HEK293 (cell line): ENCODE data around the gene CC2D1B.

Source experiments
- CTCF ChIA-PET: fragments of 350-600 bp; formaldehyde crosslinking; extraction: SDS; loops from one replicate; lab custom pipeline; 2021; ENCODE audit warnings: antibody characterized with exemption; lab: Yijun Ruan, JAX
- POLR2A ChIA-PET: fragments of 300-600 bp; formaldehyde crosslinking; extraction: SDS; loops from one replicate; lab custom pipeline; 2020; ENCODE audit warnings: antibody characterized with exemption, inconsistent platforms; lab: Yijun Ruan, JAX
- H3K27ac ChIP-seq: fragments of 200-500 bp; sonication (Bioruptor generic); 2 replicates; pipeline ENCODE4 v1.5.1; 2014; ENCODE audit warnings: low read depth, low read length, control low read depth, inconsistent platforms; ENCODE audit errors: extremely low read depth
- H3K36me3 ChIP-seq, 2 experiments: fragments of 200-500 bp in 1 of 2; sonication (Bioruptor generic) in 1 of 2; 1 replicate in 1 of 2; 2 replicates in 1 of 2; pipeline ENCODE4 v1.5.1; 2014 to 2017; ENCODE audit warnings: inconsistent platforms in 2 of 2, low read length in 2 of 2; ENCODE audit not compliant: control insufficient read depth in 2 of 2, insufficient read depth in 1 of 2
- H3K4me1 ChIP-seq: fragments of 200-500 bp; sonication (Bioruptor generic); 2 replicates; pipeline ENCODE4 v1.5.1; 2014; ENCODE audit warnings: mild to moderate bottlenecking, low read length, inconsistent platforms; ENCODE audit not compliant: control insufficient read depth, insufficient read depth
- H3K4me3 ChIP-seq: 2 replicates; pipeline ENCODE4 v1.5.1; 2011; ENCODE audit warnings: low read depth, mild to moderate bottlenecking, control low read depth, low read length, moderate library complexity
- H3K9me3 ChIP-seq: fragments of 200-500 bp; sonication (Bioruptor generic); 2 replicates; pipeline ENCODE4 v1.5.1; 2014; ENCODE audit warnings: low read depth, low read length, inconsistent platforms; ENCODE audit not compliant: control insufficient read depth, insufficient read depth
- KLF9 ChIP-seq: fragments of 450-650 bp; formaldehyde crosslinking; IDR thresholded peaks from 2 replicates; pipeline ENCODE4 v1.5.1; 2016; ENCODE audit warnings: missing biosample characterization, missing genetic modification characterization, low read depth
- SP7 ChIP-seq: fragments of 450-650 bp; formaldehyde crosslinking; IDR thresholded peaks from 2 replicates; pipeline ENCODE4 v1.5.1; 2016; ENCODE audit warnings: missing biosample characterization, missing genetic modification characterization
- ZBTB17 ChIP-seq: fragments of 450-650 bp; formaldehyde crosslinking; IDR thresholded peaks from 2 replicates; pipeline ENCODE4 v1.5.1; 2016; ENCODE audit warnings: missing biosample characterization, missing genetic modification characterization
- ZBTB7A ChIP-seq: fragments of 450-650 bp; formaldehyde crosslinking; IDR thresholded peaks from 2 replicates; pipeline ENCODE4 v1.5.1; 2016; ENCODE audit warnings: low read depth, missing biosample characterization, missing genetic modification characterization
- ZNF155 ChIP-seq: fragments of 450-650 bp; formaldehyde crosslinking; IDR thresholded peaks from 2 replicates; pipeline ENCODE4 v1.5.1; 2016; ENCODE audit warnings: missing biosample characterization, missing genetic modification characterization
- ZNF24 ChIP-seq: fragments of 450-650 bp; formaldehyde crosslinking; IDR thresholded peaks from 2 replicates; pipeline ENCODE4 v1.5.1; 2016; ENCODE audit warnings: missing biosample characterization, missing genetic modification characterization
- ZNF280D ChIP-seq: fragments of 450-650 bp; formaldehyde crosslinking; IDR thresholded peaks from 2 replicates; pipeline ENCODE4 v1.5.1; 2016; ENCODE audit warnings: missing biosample characterization, missing genetic modification characterization
- ZNF544 ChIP-seq: fragments of 450-650 bp; formaldehyde crosslinking; IDR thresholded peaks from 2 replicates; pipeline ENCODE4 v1.5.0; 2017; ENCODE audit warnings: missing biosample characterization, missing genetic modification characterization
- ZNF623 ChIP-seq: fragments of 450-650 bp; formaldehyde crosslinking; IDR thresholded peaks from 2 replicates; pipeline ENCODE4 v1.5.1; 2016; ENCODE audit warnings: missing biosample characterization, missing genetic modification characterization
- ZNF768 ChIP-seq: fragments of 450-650 bp; formaldehyde crosslinking; IDR thresholded peaks from 2 replicates; pipeline ENCODE4 v1.5.1; 2018; ENCODE audit warnings: missing biosample characterization, mild to moderate bottlenecking, missing genetic modification characterization
- ZNF785 ChIP-seq: fragments of 450-650 bp; formaldehyde crosslinking; IDR thresholded peaks from 2 replicates; pipeline ENCODE4 v1.5.1; 2016; ENCODE audit warnings: missing biosample characterization, missing genetic modification characterization
- ZSCAN18 ChIP-seq: fragments of 450-650 bp; formaldehyde crosslinking; IDR thresholded peaks from 2 replicates; pipeline ENCODE4 v1.5.1; 2016; ENCODE audit warnings: missing biosample characterization, missing genetic modification characterization
- TF ChIP-seq, protein P1 (sequence below): fragments of 450-650 bp; formaldehyde crosslinking; IDR thresholded peaks from 2 replicates; pipeline ENCODE4 v1.5.1; 2016; ENCODE audit warnings: missing biosample characterization, missing genetic modification characterization
- TF ChIP-seq, protein P2 (sequence below): fragments of 450-650 bp; formaldehyde crosslinking; IDR thresholded peaks from 2 replicates; pipeline ENCODE4 v1.5.1; 2016; ENCODE audit warnings: missing biosample characterization, missing genetic modification characterization
- TF ChIP-seq, protein P3 (sequence below): fragments of 450-650 bp; formaldehyde crosslinking; IDR thresholded peaks from 2 replicates; pipeline ENCODE4 v1.5.1; 2017; ENCODE audit warnings: missing biosample characterization, missing genetic modification characterization

The CC2D1B gene

DNA sequence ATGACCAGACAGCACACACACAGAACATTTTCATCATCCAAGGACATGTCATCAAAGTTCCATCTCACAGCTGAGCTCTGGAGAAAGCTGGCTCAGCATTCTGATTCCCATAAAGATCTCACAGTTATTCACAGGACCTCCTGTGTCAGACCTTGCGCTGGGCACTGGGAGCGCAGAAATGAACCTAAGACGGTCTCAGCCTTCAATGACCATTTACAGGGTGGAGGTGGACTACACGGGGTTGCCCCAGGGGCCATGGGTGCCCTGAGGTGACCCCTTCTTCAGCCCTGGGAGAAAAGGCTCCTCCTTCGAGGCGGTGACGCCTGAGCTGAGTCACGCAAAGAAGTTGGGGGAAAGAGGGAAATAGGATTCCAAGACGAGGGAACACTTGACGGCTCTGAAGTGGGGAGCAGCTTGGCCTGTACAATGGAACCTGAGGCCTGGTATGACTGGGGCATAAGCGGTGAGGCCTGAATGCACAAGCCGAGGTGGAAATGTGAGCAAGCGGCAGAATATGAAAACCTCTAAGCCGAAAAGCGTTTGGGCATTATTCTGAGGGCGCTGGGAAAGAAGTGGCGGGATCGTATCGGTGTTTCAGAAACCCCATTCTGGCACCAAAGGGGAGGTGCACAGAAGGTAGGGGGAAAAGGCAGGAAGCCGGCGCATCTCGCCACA lies 797 bp downstream of the CC2D1B start (continued):
- no peak for TF ChIP-seq ZNF768 (tag by site-specific recombination)
- TF ChIP-seq, protein P1, sequence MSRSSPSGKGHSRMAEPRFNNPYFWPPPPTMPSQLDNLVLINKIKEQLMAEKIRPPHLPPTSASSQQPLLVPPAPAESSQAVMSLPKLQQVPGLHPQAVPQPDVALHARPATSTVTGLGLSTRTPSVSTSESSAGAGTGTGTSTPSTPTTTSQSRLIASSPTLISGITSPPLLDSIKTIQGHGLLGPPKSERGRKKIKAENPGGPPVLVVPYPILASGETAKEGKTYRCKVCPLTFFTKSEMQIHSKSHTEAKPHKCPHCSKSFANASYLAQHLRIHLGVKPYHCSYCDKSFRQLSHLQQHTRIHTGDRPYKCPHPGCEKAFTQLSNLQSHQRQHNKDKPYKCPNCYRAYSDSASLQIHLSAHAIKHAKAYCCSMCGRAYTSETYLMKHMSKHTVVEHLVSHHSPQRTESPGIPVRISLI (tag by site-specific recombination) = no peak
- 0 out of 2 replicates have a peak, but pooled peaks have one; percentile 4 for TF ChIP-seq ZNF24
- TF ChIP-seq, protein P2, sequence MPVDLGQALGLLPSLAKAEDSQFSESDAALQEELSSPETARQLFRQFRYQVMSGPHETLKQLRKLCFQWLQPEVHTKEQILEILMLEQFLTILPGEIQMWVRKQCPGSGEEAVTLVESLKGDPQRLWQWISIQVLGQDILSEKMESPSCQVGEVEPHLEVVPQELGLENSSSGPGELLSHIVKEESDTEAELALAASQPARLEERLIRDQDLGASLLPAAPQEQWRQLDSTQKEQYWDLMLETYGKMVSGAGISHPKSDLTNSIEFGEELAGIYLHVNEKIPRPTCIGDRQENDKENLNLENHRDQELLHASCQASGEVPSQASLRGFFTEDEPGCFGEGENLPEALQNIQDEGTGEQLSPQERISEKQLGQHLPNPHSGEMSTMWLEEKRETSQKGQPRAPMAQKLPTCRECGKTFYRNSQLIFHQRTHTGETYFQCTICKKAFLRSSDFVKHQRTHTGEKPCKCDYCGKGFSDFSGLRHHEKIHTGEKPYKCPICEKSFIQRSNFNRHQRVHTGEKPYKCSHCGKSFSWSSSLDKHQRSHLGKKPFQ (tag by site-specific recombination) = no peak
- no peak for TF ChIP-seq ZNF280D (tag by site-specific recombination)
- no peak for TF ChIP-seq ZBTB7A
- TF ChIP-seq, protein P3, sequence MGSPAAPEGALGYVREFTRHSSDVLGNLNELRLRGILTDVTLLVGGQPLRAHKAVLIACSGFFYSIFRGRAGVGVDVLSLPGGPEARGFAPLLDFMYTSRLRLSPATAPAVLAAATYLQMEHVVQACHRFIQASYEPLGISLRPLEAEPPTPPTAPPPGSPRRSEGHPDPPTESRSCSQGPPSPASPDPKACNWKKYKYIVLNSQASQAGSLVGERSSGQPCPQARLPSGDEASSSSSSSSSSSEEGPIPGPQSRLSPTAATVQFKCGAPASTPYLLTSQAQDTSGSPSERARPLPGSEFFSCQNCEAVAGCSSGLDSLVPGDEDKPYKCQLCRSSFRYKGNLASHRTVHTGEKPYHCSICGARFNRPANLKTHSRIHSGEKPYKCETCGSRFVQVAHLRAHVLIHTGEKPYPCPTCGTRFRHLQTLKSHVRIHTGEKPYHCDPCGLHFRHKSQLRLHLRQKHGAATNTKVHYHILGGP (tag by site-specific recombination) = no peak
- peak; percentile 48; the same call in 1 of the 2 replicates for TF ChIP-seq ZBTB17 (tag by site-specific recombination)
- no peak for TF ChIP-seq ZNF155 (tag by site-specific recombination)
- no peak for TF ChIP-seq ZSCAN18 (tag by site-specific recombination)
- no peak for TF ChIP-seq ZNF785 (tag by site-specific recombination)
- no peak for TF ChIP-seq SP7
- no peak for TF ChIP-seq ZNF544 (tag by site-specific recombination)

DNA sequence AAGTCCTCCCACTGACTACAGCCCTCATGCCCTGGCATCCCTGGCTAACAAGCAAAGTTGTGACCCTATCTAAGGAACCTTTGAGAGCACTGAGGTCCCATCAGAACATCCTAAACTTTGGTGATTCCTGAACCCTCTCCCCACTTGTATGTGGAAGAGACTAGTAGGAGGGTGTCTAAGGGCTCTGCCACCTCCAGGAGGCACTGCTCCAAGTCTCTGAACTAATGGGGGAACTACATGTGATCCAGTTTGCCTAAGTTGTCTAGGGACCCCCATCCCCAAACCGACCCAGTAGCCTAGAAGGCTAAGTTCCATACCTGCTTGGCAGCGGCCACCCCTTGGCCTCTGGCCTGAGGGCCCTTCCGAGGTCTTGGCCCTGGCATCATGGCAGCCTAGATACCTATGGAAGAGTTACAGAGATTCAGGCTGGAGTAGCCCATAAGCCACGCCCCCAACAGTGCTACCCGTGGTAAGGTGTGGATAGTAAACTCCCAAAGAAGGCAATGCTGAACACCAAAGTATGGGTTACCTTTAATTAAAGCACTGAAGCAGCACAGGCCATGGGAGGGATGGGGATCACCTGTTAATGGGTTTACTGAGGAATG lies 1.7 kb downstream of the CC2D1B start:
- no peak overlapping the region for H3K4me3 ChIP-seq
- peaks cover 7% of the 10 kb centered on the region; the same call in 1 of the 2 replicates for H3K4me1 ChIP-seq
- no peaks in the 10 kb centered on the region for H3K9me3 ChIP-seq
- peaks cover 0 to 51% of the 10 kb centered on the region in 2 experiments; a peak in 2 of 3 replicates for H3K36me3 ChIP-seq
- ChIA-PET POLR2A (interaction anchor here (0.9 to 1.0 kb wide), 2 partner anchors 40 to 479 kb away, joined by 3 to 5 read pairs; partner anchors contain the start of genes ORC1, PRPF38A and ZYG11A), CTCF (interaction anchor here (0.9 to 1.2 kb wide), 3 partner anchors 10 to 238 kb away, joined by 3 to 4 read pairs (median 4); no protein-coding TSS in a partner anchor)
- TF ChIP-seq ZNF623 (no peak), KLF9 (tag by site-specific recombination) (peak; percentile 15; the same call in 1 of the 2 replicates)
- H3K27ac ChIP-seq = no peak overlapping the region
